Measurements from ENCODE around the gene CSRP1.

Gene CSRP1

DNA sequence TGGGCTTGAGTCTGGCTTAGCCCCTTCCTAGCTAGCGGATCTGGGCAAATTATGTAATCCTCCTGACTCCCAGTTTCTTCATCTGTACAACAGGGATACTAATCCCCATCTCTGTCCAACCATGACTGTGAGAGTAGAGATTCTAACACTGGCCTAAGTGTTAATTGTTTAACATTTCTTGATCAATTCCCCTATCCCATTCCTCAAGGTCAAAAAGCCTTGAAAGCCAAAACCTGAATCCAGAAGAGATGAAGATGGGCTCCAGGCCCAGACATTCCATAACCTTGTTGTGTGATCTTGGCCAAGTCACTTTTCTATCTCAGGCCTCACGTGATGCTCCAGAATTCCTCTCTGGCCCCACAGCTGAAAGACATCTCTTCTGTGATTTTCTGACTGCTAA is 19.2 kb downstream of the CSRP1 start:
- Histone ChIP-seq H3K36me3 (ENCODE audit: low read length) (no peaks in the 10 kb centered on the region), H3K27ac (ENCODE audit: low read depth, low read length) (no peak overlapping the region), H3K79me2 (ENCODE audit: insufficient read depth, low read length) (no peaks in the 10 kb centered on the region), H2AFZ (ENCODE audit: low read depth, low read length, severe bottlenecking) (no peak overlapping the region), H3K9ac (ENCODE audit: low read length) (no peak overlapping the region), H3K4me3 (ENCODE audit: insufficient read depth, low read length, poor library complexity, severe bottlenecking) (no peak overlapping the region), H3K9me2 (replicated peaks; ENCODE audit: insufficient read depth, low read length) (no peaks in the 10 kb centered on the region), H4K20me1 (ENCODE audit: low read depth, low read length) (no peaks in the 10 kb centered on the region), H3K27me3 (ENCODE audit: low read length) (no peaks in the 10 kb centered on the region), H3K9me3 (ENCODE audit: insufficient read depth, low read length) (no peaks in the 10 kb centered on the region), H3K4me2 (ENCODE audit: low read depth, low read length, poor library complexity, severe bottlenecking) (no peak overlapping the region), H3F3A (ENCODE audit: insufficient read depth) (no peaks in the 10 kb centered on the region)
- TF ChIP-seq, protein P1, sequence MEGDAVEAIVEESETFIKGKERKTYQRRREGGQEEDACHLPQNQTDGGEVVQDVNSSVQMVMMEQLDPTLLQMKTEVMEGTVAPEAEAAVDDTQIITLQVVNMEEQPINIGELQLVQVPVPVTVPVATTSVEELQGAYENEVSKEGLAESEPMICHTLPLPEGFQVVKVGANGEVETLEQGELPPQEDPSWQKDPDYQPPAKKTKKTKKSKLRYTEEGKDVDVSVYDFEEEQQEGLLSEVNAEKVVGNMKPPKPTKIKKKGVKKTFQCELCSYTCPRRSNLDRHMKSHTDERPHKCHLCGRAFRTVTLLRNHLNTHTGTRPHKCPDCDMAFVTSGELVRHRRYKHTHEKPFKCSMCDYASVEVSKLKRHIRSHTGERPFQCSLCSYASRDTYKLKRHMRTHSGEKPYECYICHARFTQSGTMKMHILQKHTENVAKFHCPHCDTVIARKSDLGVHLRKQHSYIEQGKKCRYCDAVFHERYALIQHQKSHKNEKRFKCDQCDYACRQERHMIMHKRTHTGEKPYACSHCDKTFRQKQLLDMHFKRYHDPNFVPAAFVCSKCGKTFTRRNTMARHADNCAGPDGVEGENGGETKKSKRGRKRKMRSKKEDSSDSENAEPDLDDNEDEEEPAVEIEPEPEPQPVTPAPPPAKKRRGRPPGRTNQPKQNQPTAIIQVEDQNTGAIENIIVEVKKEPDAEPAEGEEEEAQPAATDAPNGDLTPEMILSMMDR (IDR thresholded peaks at IDR 0.05; ENCODE audit: insufficient read depth, low read length, poor library complexity, severe bottlenecking), result no peak
- TF ChIP-seq EZH2phosphoT487 (conservative IDR thresholded peaks at IDR 0.05; ENCODE audit: low read length), result no peak

DNA sequence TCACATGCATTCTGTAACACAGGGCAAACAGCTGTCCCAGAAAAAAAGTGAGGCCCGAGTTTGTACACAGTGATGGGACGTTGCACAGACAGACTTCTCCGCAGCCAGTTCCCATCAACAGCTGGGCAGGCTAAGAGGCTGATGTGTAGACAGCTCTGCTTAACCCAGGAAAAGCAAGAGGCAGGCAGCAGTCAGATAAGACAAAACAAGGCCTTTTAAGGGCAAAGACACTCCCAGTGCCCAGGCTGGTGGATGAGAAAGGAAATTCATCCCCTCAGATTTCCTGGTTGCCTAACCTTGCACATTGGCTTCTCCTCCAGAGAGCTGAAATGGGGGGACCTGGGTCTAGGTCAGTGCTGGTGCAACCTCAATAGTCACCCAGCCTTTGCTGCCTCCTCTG is 20.7 kb downstream of the CSRP1 start:
- H3K4me3 ChIP-seq (ENCODE audit: insufficient read depth, low read length, poor library complexity, severe bottlenecking), result no peak overlapping the region
- no peak overlapping the region for H2AFZ ChIP-seq (ENCODE audit: low read depth, low read length, severe bottlenecking)
- no peaks in the 10 kb centered on the region for H3K79me2 ChIP-seq (ENCODE audit: insufficient read depth, low read length)
- no peaks in the 10 kb centered on the region for H4K20me1 ChIP-seq (ENCODE audit: low read depth, low read length)
- H3K27me3 ChIP-seq (ENCODE audit: low read length), result no peaks in the 10 kb centered on the region
- H3K4me2 ChIP-seq (ENCODE audit: low read depth, low read length, poor library complexity, severe bottlenecking), result no peak overlapping the region
- no peaks in the 10 kb centered on the region for H3F3A ChIP-seq (ENCODE audit: insufficient read depth)
- H3K9me2 ChIP-seq (replicated peaks; ENCODE audit: insufficient read depth, low read length), result no peaks in the 10 kb centered on the region
- no peak overlapping the region for H3K9ac ChIP-seq (ENCODE audit: low read length)
- no peaks in the 10 kb centered on the region for H3K36me3 ChIP-seq (ENCODE audit: low read length)
- no peak overlapping the region for H3K27ac ChIP-seq (ENCODE audit: low read depth, low read length)
- TF ChIP-seq, protein P1 (IDR thresholded peaks at IDR 0.05; ENCODE audit: insufficient read depth, low read length, poor library complexity, severe bottlenecking), result no peak
- no peak for TF ChIP-seq EZH2phosphoT487 (conservative IDR thresholded peaks at IDR 0.05; ENCODE audit: low read length)
- H3K9me3 ChIP-seq (ENCODE audit: insufficient read depth, low read length), result no peaks in the 10 kb centered on the region

DNA sequence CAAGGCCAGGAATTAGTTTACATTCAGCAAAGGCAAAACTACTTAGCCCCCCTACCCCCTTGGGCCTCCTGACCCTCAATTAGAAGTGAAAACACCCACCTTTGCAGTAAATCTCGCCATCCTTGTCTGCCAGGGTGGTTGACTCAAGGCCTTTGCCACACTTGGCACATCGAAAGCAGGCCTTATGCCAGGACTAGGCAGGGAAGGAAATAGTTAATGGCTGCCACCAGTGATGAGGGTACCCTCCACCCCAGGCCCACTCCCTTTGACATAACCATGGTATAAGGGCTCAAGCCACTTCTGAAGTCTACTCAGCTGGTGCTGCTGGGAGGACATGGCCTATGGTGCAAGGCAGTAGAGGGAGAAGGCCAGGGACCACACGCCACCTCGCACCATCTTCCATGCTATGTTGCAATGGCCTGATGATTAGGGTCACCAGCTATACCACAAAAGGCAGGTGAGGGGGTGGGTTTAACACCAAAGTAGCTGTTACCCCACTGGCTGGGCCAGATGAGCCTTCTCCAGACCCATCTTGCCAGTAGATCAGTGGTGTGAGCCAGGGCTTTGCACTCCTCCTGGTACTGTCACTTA is 21.6 kb downstream of the CSRP1 start:
- no peak overlapping the region for H3K4me3 ChIP-seq (ENCODE audit: insufficient read depth, low read length, poor library complexity, severe bottlenecking)
- no peak overlapping the region for H3K27ac ChIP-seq (ENCODE audit: low read depth, low read length)
- H3K4me2 ChIP-seq (ENCODE audit: low read depth, low read length, poor library complexity, severe bottlenecking), result no peak overlapping the region
- no peak overlapping the region for H2AFZ ChIP-seq (ENCODE audit: low read depth, low read length, severe bottlenecking)
- no peaks in the 10 kb centered on the region for H3K79me2 ChIP-seq (ENCODE audit: insufficient read depth, low read length)
- TF ChIP-seq EZH2phosphoT487 (conservative IDR thresholded peaks at IDR 0.05; ENCODE audit: low read length), result no peak
- TF ChIP-seq, protein P1 (IDR thresholded peaks at IDR 0.05; ENCODE audit: insufficient read depth, low read length, poor library complexity, severe bottlenecking), result no peak
- no peaks in the 10 kb centered on the region for H3K36me3 ChIP-seq (ENCODE audit: low read length)
- no peak overlapping the region for H3K9ac ChIP-seq (ENCODE audit: low read length)
- no peaks in the 10 kb centered on the region for H3K9me2 ChIP-seq (replicated peaks; ENCODE audit: insufficient read depth, low read length)
- no peaks in the 10 kb centered on the region for H3F3A ChIP-seq (ENCODE audit: insufficient read depth)
- no peaks in the 10 kb centered on the region for H3K9me3 ChIP-seq (ENCODE audit: insufficient read depth, low read length)
- no peaks in the 10 kb centered on the region for H4K20me1 ChIP-seq (ENCODE audit: low read depth, low read length)
- no peaks in the 10 kb centered on the region for H3K27me3 ChIP-seq (ENCODE audit: low read length)
